NCI-H2107 treated with DMSO at 0.1 percent for 48 hours (cell line): ENCODE data around the gene SLC10A4.
A peak's percentile ranks its signal among the peaks of the same experiment; 100 is the strongest.
"Not testable (repeated sequence)": the region's sequence is repeated elsewhere in the genome, so short reads cannot be mapped to it uniquely, and the experiment has no call there.

Experiments
- DNase-seq: peaks from one replicate; lab custom pipeline; 2025; ENCODE audit not compliant: unreplicated experiment; lab: John Stamatoyannopoulos, UW

The SLC10A4 gene

DNA sequence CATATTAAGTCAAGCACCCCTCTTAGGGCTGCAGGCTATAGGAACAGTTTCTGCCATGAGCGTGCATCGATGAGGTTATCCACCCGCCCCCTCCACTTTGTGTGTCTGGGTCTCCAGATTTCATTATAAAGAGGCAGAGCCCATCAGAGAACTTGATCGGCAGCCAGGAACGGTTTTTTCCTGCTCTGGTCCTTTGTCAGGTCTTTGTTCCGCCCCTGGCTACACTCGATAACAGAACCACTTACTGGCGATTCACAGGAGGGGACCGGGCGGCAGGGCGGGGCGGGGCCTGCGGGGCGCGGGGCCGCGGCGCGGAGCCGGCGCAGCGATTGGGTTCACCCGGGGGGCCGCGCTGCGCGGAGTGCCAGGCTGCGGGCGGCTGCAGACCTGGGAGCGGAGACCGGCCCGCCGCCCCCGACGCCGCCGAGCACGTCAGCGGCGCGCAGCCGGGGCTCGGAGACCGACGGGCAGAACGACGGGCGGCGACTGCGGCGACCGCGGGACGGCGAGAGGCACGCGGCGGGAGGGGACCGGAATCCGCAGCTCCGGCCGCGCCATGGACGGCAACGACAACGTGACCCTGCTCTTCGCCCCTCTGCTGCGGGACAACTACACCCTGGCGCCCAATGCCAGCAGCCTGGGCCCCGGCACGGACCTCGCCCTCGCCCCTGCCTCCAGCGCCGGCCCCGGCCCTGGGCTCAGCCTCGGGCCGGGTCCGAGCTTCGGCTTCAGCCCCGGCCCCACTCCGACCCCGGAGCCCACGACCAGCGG, at the start of gene SLC10A4:
Gene SLC10A4, plus strand, starts transcription at position 338 of the 771 bp plus-strand sequence. Its CDS starts 219 bp downstream, at position 557.
- DNase-seq = peak; percentile 47

GRCh38 chr4:48436318-48436717, 46.8 kb upstream of the SLC10A4 start:
- DNase-seq = no peak

GRCh38 chr4:48439988-48440387, 43.2 kb upstream of the SLC10A4 start:
- DNase-seq = no peak

DNA sequence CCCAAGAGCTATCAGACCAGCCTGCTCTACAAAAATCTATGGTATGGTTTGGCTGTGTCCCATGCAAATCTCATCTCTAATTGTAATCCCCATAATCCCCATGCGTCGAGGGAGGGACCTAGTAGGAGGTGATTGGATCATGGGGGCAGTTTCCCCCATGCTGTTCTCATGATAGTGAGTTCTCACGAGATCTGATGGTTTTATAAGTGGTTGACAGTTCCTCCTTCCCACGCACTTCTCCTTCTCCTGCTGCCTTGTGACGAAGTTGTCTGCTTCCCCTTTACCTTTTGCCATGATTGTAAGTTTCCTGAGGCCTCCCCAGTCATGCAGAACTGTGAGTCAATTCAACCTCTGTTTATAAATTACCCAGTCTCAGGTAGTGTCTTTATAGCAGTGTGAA, 42.2 kb upstream of the SLC10A4 start:
- not testable (repeated sequence) for DNase-seq

- DNase-seq = no peak
Observed at GRCh38 chr4:48445704-48446103, 37.4 kb upstream of the SLC10A4 start.

- DNase-seq = no peak
Observed at GRCh38 chr4:48446642-48447041, 36.5 kb upstream of the SLC10A4 start.

- DNase-seq = no peak
Observed at GRCh38 chr4:48449151-48449550, 34.0 kb upstream of the SLC10A4 start.

GRCh38 chr4:48450740-48451139, 32.4 kb upstream of the SLC10A4 start:
- no peak for DNase-seq

DNA sequence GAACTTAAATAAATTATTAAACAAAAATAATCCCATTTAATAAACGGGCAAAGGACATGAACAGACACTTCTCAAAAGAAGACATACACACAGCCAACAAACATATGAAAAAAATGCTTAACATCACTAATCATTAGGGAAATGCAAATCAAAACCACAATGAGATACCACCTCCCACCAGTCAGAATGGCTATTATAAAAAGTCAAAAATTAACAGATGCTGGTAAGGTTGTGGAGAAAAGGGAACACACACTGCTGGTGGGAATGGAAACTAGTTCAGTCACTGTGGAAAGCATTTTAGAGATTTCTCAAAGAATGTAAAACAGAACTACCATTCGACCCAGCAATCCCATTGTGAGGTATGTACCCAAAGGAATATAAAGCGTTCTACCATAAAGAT, 31.5 kb upstream of the SLC10A4 start:
- not testable (repeated sequence) for DNase-seq

GRCh38 chr4:48454591-48454990, 28.6 kb upstream of the SLC10A4 start:
- no peak for DNase-seq

DNA sequence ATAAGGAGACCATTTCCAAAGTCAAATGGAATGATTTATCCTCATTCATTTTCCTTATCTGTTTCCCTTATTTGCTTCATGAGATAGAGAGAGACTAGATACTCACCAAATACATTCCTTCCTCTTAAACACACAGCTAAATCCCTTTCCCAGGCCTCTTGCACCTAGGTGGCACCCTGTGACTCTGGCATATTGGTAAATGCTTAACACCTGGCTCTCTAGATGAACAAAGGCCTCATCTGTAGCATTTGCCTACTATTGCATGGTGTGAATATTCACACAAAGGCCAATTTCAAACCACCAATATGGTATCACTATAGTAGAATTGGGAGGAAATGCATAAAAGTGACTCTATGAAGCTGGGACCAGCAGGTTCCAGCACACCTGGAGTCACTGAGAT, 22.1 kb upstream of the SLC10A4 start:
- DNase-seq = no peak

DNA sequence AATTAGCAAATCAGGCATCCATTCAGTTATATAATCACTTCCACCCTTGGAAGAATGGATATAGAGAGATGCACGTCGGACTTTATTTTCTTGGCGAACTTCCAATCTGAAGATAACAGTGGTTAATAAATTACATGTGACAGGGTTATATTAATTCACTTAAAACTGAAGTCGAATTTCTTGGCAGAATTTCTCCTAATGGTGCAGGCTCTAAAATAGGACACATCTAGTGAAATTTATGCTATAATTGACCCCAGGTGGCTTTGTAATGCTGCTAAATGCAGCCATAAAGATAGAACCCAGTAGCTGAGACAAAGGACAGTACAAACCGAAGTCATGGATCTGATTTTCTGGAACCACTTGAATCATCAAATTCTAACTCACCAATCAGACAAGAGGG, 20.8 kb upstream of the SLC10A4 start:
- DNase-seq = no peak

- DNase-seq = no peak
Observed at GRCh38 chr4:48467442-48467841, 15.7 kb upstream of the SLC10A4 start.

- DNase-seq = no peak
Observed at GRCh38 chr4:48467891-48468290, 15.3 kb upstream of the SLC10A4 start.

GRCh38 chr4:48470137-48470536, 13.0 kb upstream of the SLC10A4 start:
- no peak for DNase-seq

DNA sequence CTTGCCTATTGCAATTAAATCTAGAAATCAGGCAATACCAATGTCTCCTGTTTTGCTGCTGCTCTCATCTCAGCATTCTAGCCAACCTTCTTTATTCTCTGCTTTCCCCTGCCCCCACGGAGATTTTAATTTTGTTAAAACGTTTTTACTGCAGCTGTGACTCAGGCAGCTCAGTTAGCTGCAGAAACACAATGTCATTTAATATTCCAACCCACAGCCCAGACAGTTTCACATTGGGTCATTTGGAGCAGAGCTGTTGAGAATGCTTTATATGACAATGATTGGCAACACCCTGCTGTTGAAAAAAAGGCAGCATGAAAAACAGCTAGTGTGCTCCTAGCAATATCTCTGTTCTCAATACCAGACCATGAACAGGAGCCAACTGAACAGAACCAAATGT, 12.6 kb upstream of the SLC10A4 start:
- DNase-seq = peak; percentile 49

DNA sequence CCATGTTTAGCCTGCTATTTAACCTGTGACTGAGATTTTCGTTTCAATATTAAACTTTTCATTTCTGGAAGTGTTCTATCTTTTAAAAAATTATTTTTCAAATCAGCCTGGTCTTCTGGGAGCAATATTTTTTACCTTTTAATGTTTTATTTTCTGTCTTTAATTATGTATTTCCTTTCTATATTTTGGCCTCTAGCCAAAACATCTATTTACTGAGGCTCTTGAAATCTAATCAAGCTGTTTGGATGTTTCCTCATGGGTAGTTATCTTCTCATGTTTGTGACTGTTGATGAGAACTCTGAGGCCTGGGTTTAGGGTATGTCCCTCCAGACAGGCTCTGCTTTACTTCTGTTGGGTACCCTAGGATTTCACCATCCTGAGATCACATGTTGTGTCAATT, 10.3 kb upstream of the SLC10A4 start:
- DNase-seq = no peak

DNA sequence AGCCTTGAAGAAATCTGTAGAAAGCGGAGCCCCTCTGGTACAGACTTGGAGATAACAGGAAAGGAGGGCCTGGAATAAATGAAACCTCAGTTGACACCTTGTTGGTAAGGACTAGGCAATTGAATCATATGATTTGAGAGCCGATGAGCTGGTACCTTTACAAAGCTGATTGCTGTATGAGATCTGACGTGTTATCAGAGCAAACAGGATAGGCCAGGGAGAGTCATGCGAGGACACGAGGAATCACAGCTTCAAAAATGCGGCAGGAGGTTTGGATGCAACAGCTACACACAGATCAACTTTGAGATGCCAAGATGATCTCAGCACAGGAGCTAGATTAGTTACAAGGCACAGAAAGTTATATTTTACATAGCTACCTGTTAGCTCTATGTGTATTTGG, 7.4 kb upstream of the SLC10A4 start:
- DNase-seq = no peak

DNA sequence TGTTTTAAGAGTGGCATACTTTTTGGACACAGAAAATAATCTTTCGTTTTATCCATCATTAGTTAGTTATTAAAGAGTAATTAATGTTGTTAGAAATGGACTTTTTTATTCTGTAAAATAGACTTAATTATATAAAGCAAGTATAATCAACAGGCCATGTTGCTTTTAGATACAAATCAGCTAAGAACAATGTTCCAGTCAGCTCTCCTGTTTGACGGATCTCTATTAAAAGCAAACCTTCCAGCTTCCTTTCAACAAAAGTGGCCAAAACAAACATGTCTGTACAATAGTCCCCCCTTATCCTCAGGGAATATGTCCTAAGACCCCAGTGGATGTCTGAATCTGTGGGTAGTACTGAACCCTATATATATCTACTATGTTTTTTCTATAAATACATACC, 4.9 kb upstream of the SLC10A4 start:
- DNase-seq = no peak

- DNase-seq = no peak
Observed at GRCh38 chr4:48481581-48481980, 1.6 kb upstream of the SLC10A4 start.

GRCh38 chr4:48483777-48484493, 792 bp downstream of the SLC10A4 start:
- no peak for DNase-seq

- DNase-seq = no peak
Observed at GRCh38 chr4:48484494-48485168, 1.5 kb downstream of the SLC10A4 start.
